Sigmoid colon (tissue), 7 donors: ENCODE data around the gene C1QA. TPM values are rescaled to one million over a fixed set of nuclear protein-coding genes. Genes with fewer than 3 reads are reported as not detected.

ENCODE experiments used
- DNase-seq: peaks from one replicate; pipeline ENCODE4 v3.0.0-alpha.2; 2019
- H3K27ac ChIP-seq, 4 donors: fragments of 200-600 bp; sonication (generic); one replicate each; pipeline ENCODE4 v1.5.1; 2016 to 2019; ENCODE audit warnings: mild to moderate bottlenecking in 1 of 4
- H3K27me3 ChIP-seq, 3 donors: fragments of 200-600 bp; sonication (generic); one replicate each; pipeline ENCODE4 v1.5.1; 2019; ENCODE audit warnings: mild to moderate bottlenecking in 1 of 3
- H3K36me3 ChIP-seq, 4 donors: fragments of 200-600 bp; sonication (generic); one replicate each; pipeline ENCODE4 v1.5.1; 2016 to 2019
- H3K4me1 ChIP-seq, 4 donors: fragments of 200-600 bp; sonication (generic); one replicate each; pipeline ENCODE4 v1.5.1; 2017 to 2019
- H3K4me3 ChIP-seq, 4 donors: fragments of 200-600 bp; sonication (generic); one replicate each; pipeline ENCODE4 v1.5.1; 2017 to 2019; ENCODE audit warnings: mild to moderate bottlenecking in 2 of 4, moderate library complexity in 1 of 4
- H3K9me3 ChIP-seq, 4 donors: fragments of 200-600 bp in 3 of 4; sonication (generic) in 3 of 4; one replicate each; pipeline versions ENCODE4 v1.5.1 to v1.6.1; 2013 to 2019
- EP300 ChIP-seq, 4 donors: sonication (generic); formaldehyde crosslinking; IDR thresholded peaks; one replicate each; pipeline ENCODE4 v1.6.1; 2017; ENCODE audit warnings: antibody characterized with exemption in 4 of 4
- POLR2A ChIP-seq, 2 donors: fragments of 450-650 bp; IDR thresholded peaks; one replicate each; pipeline ENCODE4 v1.6.1; 2016; ENCODE audit warnings: antibody characterized with exemption in 2 of 2, mild to moderate bottlenecking in 2 of 2, moderate library complexity in 2 of 2
- POLR2AphosphoS5 ChIP-seq, 4 donors: sonication (generic); formaldehyde crosslinking; IDR thresholded peaks; one replicate each; pipeline ENCODE4 v1.6.1; 2017; ENCODE audit warnings: antibody characterized with exemption in 4 of 4
- WGBS, 2 donors: extraction: QIAGEN DNeasy Blood & Tissue Kit; methylation state at CpG; one replicate each; pipeline ENCODE4 v1.1.7; 2013; 5-methylcytosine and 5-hydroxymethylcytosine counted together
- intact Hi-C: fragments of 100-400 bp; cut with DNase I; formaldehyde crosslinking; loops from one replicate; pipeline ENCODE4 v1.15.1; 2023
- polyA plus RNA-seq, 3 donors: library from polyadenylated mRNA; stranded (reverse); fragments of 200-250 nt; gene quantifications; one replicate each; pipeline ENCODE4 v1.2.3, GENCODE V29; 2013
- small RNA-seq, 3 donors: library from RNA; depleted of rRNA; stranded (forward); fragments of <200 nt; gene quantifications; one replicate each; pipeline ENCODE3, GENCODE V24; 2016
- total RNA-seq, 4 donors: library from RNA; depleted of rRNA; stranded (reverse); fragments of >200 nt; gene quantifications; one replicate each; pipeline ENCODE4 v1.1.0, GENCODE V29; 2016
- TF ChIP-seq, protein P1 (sequence below), 4 experiments: fragments of 450-650 bp in 3 of 4; fragments of 200-600 bp in 1 of 4; IDR thresholded peaks; one replicate each; pipeline ENCODE4 v1.5.1; 2016 to 2019; ENCODE audit warnings: antibody characterized with exemption in 4 of 4, mild to moderate bottlenecking in 3 of 4, moderate library complexity in 2 of 4
- donor health status: healthy with polysubstance abuse.
- donor health status: Bipolar disorder and iron deficiency.
- donor health status: healthy.

The C1QA gene
- total and polyA plus RNA-seq, 7 donors, result 80.3 to 523 (median 226) TPM

DNA sequence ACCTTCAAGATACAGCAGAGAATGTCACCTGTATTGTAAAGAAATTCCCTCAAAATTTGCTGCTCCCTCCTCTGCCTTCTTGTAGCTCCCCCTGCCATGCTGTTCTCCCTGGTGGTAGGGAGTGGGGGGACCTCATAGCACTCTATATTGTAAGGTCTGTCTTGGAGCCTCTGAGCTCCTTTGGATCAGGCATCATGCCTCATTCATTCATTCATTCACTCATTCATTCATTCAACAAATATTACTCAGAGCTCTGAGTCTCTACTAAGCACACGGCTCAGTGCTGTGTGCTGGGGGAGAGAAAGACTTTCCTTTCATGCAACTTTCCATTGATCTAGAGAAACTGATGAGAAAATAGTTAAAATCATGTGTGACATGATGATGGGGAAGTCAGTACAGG, 47.1 kb downstream of the C1QA start:
- peaks cover 0 to 15% (median 0%) of the 10 kb centered on the region in 3 donors for H3K27me3 ChIP-seq
- DNase-seq, result no peak
- H3K4me1 ChIP-seq, result peaks cover 0 to 7% (median 0%) of the 10 kb centered on the region in 4 donors
- TF ChIP-seq POLR2A (IDR thresholded peaks at IDR 0.05), result no peak
- TF ChIP-seq, protein P1, sequence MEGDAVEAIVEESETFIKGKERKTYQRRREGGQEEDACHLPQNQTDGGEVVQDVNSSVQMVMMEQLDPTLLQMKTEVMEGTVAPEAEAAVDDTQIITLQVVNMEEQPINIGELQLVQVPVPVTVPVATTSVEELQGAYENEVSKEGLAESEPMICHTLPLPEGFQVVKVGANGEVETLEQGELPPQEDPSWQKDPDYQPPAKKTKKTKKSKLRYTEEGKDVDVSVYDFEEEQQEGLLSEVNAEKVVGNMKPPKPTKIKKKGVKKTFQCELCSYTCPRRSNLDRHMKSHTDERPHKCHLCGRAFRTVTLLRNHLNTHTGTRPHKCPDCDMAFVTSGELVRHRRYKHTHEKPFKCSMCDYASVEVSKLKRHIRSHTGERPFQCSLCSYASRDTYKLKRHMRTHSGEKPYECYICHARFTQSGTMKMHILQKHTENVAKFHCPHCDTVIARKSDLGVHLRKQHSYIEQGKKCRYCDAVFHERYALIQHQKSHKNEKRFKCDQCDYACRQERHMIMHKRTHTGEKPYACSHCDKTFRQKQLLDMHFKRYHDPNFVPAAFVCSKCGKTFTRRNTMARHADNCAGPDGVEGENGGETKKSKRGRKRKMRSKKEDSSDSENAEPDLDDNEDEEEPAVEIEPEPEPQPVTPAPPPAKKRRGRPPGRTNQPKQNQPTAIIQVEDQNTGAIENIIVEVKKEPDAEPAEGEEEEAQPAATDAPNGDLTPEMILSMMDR (IDR thresholded peaks at IDR 0.05), result no peak
- TF ChIP-seq POLR2AphosphoS5 (IDR thresholded peaks at IDR 0.05), result no peak
- TF ChIP-seq EP300 (IDR thresholded peaks at IDR 0.05), result no peak
- no peak overlapping the region for H3K27ac ChIP-seq
- intact Hi-C loops, result no loop called here
- 85 to 87% methylated on average over 1 of the region's 1 CpG for WGBS, 2 donors
- H3K4me3 ChIP-seq, result no peak overlapping the region
- no peaks in the 10 kb centered on the region for H3K36me3 ChIP-seq
- H3K9me3 ChIP-seq, result no peaks in the 10 kb centered on the region

- Histone ChIP-seq H3K36me3 (no peaks in the 10 kb centered on the region), H3K9me3 (no peaks in the 10 kb centered on the region), H3K4me1 (peaks cover 0 to 7% (median 0%) of the 10 kb centered on the region in 4 donors), H3K27ac (no peak overlapping the region), H3K4me3 (no peak overlapping the region), H3K27me3 (peaks cover 0 to 19% (median 0%) of the 10 kb centered on the region in 3 donors)
- intact Hi-C loops, result no loop called here
- 70 to 88% methylated on average over 10 of the region's 10 CpGs for WGBS, 2 donors
- no peak for TF ChIP-seq EP300 (IDR thresholded peaks at IDR 0.05)
- no peak for TF ChIP-seq POLR2AphosphoS5 (IDR thresholded peaks at IDR 0.05)
- DNase-seq, result no peak
These were observed 49.2 kb downstream of the C1QA start for GRCh38 chr1:22685591-22686059.

- 88% methylated on average over 2 of the region's 2 CpGs for WGBS, 2 donors
- Histone ChIP-seq H3K27ac (no peak overlapping the region), H3K36me3 (no peaks in the 10 kb centered on the region), H3K9me3 (no peaks in the 10 kb centered on the region), H3K4me1 (peaks cover 0 to 7% (median 0%) of the 10 kb centered on the region in 4 donors), H3K27me3 (peaks cover 0 to 19% (median 0%) of the 10 kb centered on the region in 3 donors), H3K4me3 (no peak overlapping the region)
- TF ChIP-seq EP300 (IDR thresholded peaks at IDR 0.05) (no peak), POLR2AphosphoS5 (IDR thresholded peaks at IDR 0.05) (no peak), POLR2A (IDR thresholded peaks at IDR 0.05) (no peak)
- no peak for DNase-seq
- intact Hi-C loops, result no loop called here
These were observed 50.8 kb downstream of the C1QA start for GRCh38 chr1:22687191-22687590.

- H3K27me3 ChIP-seq, result peaks cover 0 to 19% (median 0%) of the 10 kb centered on the region in 3 donors
- H3K27ac ChIP-seq, result no peak overlapping the region
- H3K36me3 ChIP-seq, result no peaks in the 10 kb centered on the region
- no peak overlapping the region for H3K4me3 ChIP-seq
- H3K9me3 ChIP-seq, result no peaks in the 10 kb centered on the region
- peaks cover 0 to 7% (median 0%) of the 10 kb centered on the region in 4 donors for H3K4me1 ChIP-seq
- intact Hi-C loops, result no loop called here
- DNase-seq, result no peak
- TF ChIP-seq POLR2A (IDR thresholded peaks at IDR 0.05) (no peak), POLR2AphosphoS5 (IDR thresholded peaks at IDR 0.05) (no peak), EP300 (IDR thresholded peaks at IDR 0.05) (no peak)
- TF ChIP-seq, protein P1 (IDR thresholded peaks at IDR 0.05), result no peak
These were observed 52.0 kb downstream of the C1QA start for GRCh38 chr1:22688466-22688865.

Small RNAs within 50 kb of the gene (small RNA-seq; reads per million reads assigned to genes)
- 0 reads per million in 3 donors for gene MIR6127

Other genes starting within 250 kb of the C1QA start
- gene ZBTB40, start 184.8 kb upstream of the C1QA start, total RNA-seq, result 10 to 100 TPM; 14.3 to 22.2 (median 15.9) TPM
- 10 to 100 TPM in 1 of 3 donors, 1 to 10 TPM in 2; 1.8 to 10.3 (median 1.8) TPM for gene ZBTB40, start 184.8 kb upstream of the C1QA start, polyA plus RNA-seq
- gene EPHA8, start 73.1 kb upstream of the C1QA start, total RNA-seq, result not detected
- gene EPHA8, start 73.1 kb upstream of the C1QA start, polyA plus RNA-seq, result not detected
- 100 to 1,000 TPM in 3 of 4 donors, 10 to 100 TPM in 1; 47.9 to 289 (median 204) TPM for gene C1QC, start 7.0 kb downstream of the C1QA start, total RNA-seq
- 100 to 1,000 TPM in 2 of 3 donors, 10 to 100 TPM in 1; 94.3 to 579 (median 171) TPM for gene C1QC, start 7.0 kb downstream of the C1QA start, polyA plus RNA-seq
- 100 to 1,000 TPM in 3 of 4 donors, 10 to 100 TPM in 1; 82.0 to 484 (median 422) TPM for gene C1QB, start 16.6 kb downstream of the C1QA start, total RNA-seq
- 100 to 1,000 TPM; 145 to 843 (median 225) TPM for gene C1QB, start 16.6 kb downstream of the C1QA start, polyA plus RNA-seq
- 1 to 10 TPM; 2.3 to 4.4 (median 2.7) TPM for gene EPHB2, start 74.2 kb downstream of the C1QA start, total RNA-seq
- gene EPHB2, start 74.2 kb downstream of the C1QA start, polyA plus RNA-seq, result 10 to 100 TPM in 1 of 3 donors, 1 to 10 TPM in 2; 1.2 to 38.6 (median 3.9) TPM